Urinary bladder (tissue), 4 donors: ENCODE data around the gene PHC3. TPM values are rescaled to one million over a fixed set of nuclear protein-coding genes. Genes with fewer than 3 reads are reported as not detected.

Source experiments
- DNase-seq: peaks from one replicate; pipeline ENCODE4 v3.0.0-alpha.2; 2015; ENCODE audit errors: extremely low spot score
- H3K27ac ChIP-seq: one replicate; pipeline ENCODE4 v1.5.1; 2013; ENCODE audit warnings: low read depth, mild to moderate bottlenecking, moderate library complexity
- H3K36me3 ChIP-seq: one replicate; pipeline ENCODE4 v1.6.1; 2013; ENCODE audit warnings: mild to moderate bottlenecking, moderate library complexity; ENCODE audit not compliant: insufficient read depth
- H3K4me1 ChIP-seq: one replicate; pipeline ENCODE4 v1.6.1; 2013; ENCODE audit warnings: mild to moderate bottlenecking, moderate library complexity; ENCODE audit not compliant: insufficient read depth
- H3K4me3 ChIP-seq: one replicate; pipeline ENCODE4 v1.5.1; 2013; ENCODE audit warnings: low read depth, low read length
- WGBS: extraction: QIAGEN DNeasy Blood & Tissue Kit; methylation state at CpG from one replicate; pipeline ENCODE4 v1.1.7; 2013; 5-methylcytosine and 5-hydroxymethylcytosine counted together
- polyA plus RNA-seq: library from polyadenylated mRNA; stranded (reverse); fragments of 200-250 nt; gene quantifications from one replicate; pipeline ENCODE4 v1.2.3, GENCODE V29; 2013
- total RNA-seq: library from RNA; depleted of rRNA; stranded (reverse); fragments of >200 nt; gene quantifications from one replicate; pipeline ENCODE4 v1.2.3, GENCODE V29; 2014
- donor health status: healthy with polysubstance abuse.
- donor health status: healthy.

The PHC3 gene
- total and polyA plus RNA-seq, 2 donors: 13.7 to 98.6 TPM

DNA sequence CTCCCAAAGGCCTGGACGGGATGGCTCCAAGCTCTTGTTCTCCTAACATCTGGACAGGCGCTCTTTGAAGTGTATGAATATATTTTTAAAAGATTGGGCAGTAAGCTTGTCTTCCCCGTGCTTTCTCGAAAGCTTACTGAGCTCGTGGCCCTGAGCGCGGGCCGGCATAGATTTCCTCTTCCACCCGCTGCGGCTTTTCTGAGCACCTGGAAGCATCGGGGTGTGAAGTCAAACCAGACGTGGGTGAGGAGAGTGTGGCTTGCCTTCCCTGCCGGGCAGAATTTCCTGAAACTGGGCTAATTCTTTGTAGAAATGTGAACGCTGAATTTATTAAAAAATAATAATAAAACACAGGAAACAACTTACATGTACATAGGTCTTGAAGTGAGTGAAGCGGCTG, 117.8 kb downstream of the PHC3 start:
- DNase-seq: no peak
- no peak overlapping the region for H3K27ac ChIP-seq
- H3K4me1 ChIP-seq: no peaks in the 10 kb centered on the region

DNA sequence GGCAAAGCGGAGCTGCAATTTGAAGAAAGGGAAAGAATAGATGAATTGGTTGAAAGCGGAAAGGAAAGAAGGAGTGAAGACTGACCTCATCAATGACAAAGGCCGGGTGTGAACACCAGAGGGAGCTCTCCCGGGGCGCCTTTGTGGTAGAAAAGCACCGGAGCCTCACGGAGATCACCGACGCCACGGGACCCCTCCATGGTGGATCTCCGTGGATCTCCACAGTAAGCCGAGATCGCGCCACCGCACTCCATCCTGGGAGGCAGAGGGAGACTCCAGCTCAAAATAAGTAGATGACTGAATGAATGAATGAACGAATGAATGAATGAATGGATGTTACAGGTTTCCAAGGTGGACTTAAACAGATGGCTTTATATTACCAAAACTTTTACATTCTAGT, 118.8 kb downstream of the PHC3 start:
- Histone ChIP-seq H3K4me3 (no peak overlapping the region), H3K27ac (no peak overlapping the region), H3K4me1 (no peaks in the 10 kb centered on the region), H3K36me3 (no peaks in the 10 kb centered on the region)
- no peak for DNase-seq
- 96% methylated on average over 16 of the region's 16 CpGs for WGBS

More for the DNA sequence above, 117.8 kb downstream of the PHC3 start:
- Histone ChIP-seq H3K36me3 (no peaks in the 10 kb centered on the region), H3K4me3 (no peak overlapping the region)
- WGBS: 92% methylated on average over 15 of the region's 15 CpGs

DNA sequence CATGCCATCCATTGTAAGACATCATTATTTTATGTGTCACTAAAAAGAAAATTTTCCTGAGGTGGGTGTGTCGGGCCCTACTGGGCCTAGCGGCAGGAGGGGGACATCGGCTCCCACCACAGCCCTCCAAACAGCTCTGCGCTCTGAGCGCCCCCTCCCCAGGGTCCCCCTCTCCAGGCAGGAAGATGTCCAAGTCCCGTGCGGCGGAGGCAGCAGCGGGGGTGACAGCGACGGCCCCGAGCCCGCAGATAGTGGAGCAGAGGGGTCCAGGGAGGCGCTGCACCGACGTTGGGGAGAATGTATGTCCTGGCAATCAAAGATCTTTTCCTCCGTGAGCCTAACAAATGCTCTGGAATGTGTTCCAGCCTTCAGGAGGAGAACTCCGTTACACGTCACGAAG, 119.5 kb downstream of the PHC3 start:
- 93% methylated on average over 20 of the region's 20 CpGs for WGBS
- no peak for DNase-seq
- H3K27ac ChIP-seq: no peak overlapping the region
- H3K4me1 ChIP-seq: no peaks in the 10 kb centered on the region
- no peak overlapping the region for H3K4me3 ChIP-seq
- H3K36me3 ChIP-seq: no peaks in the 10 kb centered on the region

DNA sequence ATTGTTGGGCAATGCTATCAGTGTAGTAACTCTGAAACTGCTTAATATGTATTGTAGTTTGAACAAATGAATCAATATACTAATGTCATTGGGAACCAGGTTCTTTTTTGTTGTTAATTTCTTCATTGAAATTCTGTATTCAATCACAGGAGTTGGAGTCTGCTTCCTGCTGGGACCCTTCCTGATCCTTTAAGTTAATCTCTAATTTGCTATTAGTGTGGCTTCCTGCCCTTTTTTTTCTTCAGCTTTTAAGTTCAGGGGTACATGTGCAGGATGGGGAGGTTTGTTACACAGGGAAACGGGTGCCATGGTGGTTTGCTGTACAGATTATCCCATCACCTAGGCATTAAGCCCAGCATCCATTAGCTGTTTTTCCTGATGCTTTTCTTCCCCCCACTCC, 122.1 kb downstream of the PHC3 start:
- DNase-seq: no peak
- H3K4me3 ChIP-seq: no peak overlapping the region
- no peaks in the 10 kb centered on the region for H3K36me3 ChIP-seq
- WGBS: 64% methylated on average over 1 of the region's 1 CpG
- no peak overlapping the region for H3K27ac ChIP-seq
- H3K4me1 ChIP-seq: no peaks in the 10 kb centered on the region

DNA sequence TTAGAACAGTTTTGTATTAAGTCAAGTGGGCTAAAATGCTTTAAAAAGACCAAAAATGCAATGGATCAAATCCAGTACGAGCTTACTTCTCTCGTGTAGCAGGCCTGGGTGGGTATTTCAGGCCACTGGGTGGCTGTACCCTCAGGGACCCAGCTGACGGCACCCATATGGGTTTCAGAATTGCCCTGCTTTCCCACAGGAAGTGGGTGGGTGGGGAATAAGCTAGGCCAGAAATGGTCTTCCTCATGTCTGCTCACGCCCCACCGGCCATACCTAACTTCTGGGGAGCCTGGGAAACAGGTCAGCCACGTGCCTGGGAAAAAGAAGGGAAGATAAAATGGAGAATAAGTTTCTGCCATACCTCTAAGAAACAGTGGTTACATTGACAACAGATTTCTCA, 123.4 kb downstream of the PHC3 start:
- WGBS: 75% methylated on average over 6 of the region's 6 CpGs
- H3K27ac ChIP-seq: no peak overlapping the region
- H3K4me3 ChIP-seq: no peak overlapping the region
- no peaks in the 10 kb centered on the region for H3K36me3 ChIP-seq
- no peaks in the 10 kb centered on the region for H3K4me1 ChIP-seq
- DNase-seq: no peak

DNA sequence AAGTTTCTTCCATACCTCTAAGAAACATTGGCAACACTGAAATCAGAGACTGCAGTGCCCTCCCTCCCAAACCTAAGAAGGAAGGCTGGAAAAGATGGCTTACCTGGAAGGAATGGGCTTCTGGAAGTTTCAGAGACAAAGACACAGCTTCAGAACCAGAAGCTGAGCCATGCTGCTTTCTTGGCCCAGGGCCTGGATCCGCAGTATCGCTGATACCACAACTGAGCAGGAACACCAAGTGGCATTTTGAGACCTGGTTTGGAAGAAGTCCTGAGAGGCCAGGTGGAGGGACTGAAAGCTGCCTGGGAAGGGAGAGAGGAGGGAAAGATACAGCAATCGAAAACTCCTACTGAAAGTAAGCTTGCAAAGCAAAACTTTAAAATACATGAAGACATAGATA, 124.0 kb downstream of the PHC3 start:
- 75% methylated on average over 3 of the region's 3 CpGs for WGBS
- Histone ChIP-seq H3K4me3 (no peak overlapping the region), H3K4me1 (no peaks in the 10 kb centered on the region)

DNA sequence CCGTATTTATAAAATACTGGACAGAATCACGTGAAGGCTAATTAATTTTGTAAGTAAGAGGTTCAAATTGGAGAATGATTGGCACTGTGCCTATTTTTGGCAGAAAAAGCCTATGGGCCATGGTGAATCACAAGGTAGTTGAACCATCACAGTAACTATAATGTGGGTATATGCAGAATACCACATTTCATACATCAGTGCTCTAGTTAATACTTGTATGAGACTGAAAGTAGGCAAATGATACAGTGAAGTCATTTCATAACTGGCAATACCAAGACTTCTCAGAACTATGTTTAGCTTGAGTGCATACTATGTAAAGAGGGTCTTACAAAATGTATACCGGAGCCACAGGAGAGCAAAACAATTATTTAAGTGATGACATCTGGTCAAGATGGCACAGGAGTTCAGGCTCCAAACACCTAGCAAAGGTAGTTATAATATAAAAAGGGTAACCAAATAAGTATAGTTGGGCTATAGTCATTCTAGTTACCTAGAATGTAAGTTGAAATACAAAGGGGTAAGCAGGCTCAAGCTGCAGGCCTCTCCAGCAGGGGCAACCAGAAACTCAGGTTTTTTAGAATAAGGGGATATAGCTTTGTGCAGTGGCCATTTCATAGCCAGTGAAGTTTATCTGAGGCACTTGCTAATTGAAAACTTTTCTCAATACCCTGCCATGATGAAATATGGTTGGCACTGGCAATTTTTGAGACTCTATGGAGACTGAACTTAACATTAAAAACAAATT, 124.7 kb downstream of the PHC3 start:
- DNase-seq: no peak
- no peaks in the 10 kb centered on the region for H3K4me1 ChIP-seq
- H3K36me3 ChIP-seq: no peaks in the 10 kb centered on the region
- H3K27ac ChIP-seq: no peak overlapping the region
- H3K4me3 ChIP-seq: no peak overlapping the region
- 89% methylated on average over 3 of the region's 3 CpGs for WGBS

More for the DNA sequence above, 124.0 kb downstream of the PHC3 start:
- H3K36me3 ChIP-seq: no peaks in the 10 kb centered on the region
- no peak overlapping the region for H3K27ac ChIP-seq
- DNase-seq: no peak

DNA sequence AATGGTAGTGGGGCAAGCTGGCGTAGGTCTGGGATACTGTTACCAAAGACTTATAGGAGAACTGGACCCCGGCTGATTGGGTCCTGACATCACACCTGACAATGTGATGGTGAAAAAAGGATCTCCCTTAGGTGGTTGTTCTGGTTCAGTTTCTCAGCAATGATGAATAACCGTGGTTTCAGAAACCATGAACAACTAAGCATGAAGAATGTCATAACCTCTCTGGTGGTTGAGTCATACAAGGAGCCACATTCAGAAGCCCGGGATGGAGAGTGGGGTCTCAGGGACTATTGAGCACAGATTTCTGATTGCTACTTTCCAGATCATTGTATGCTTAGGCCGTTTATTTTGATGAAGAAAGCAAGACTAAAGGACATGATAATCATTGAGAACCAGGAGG, 126.3 kb downstream of the PHC3 start:
- no peaks in the 10 kb centered on the region for H3K36me3 ChIP-seq
- DNase-seq: no peak
- no peak overlapping the region for H3K27ac ChIP-seq
- WGBS: 87% methylated on average over 5 of the region's 5 CpGs
- H3K4me3 ChIP-seq: no peak overlapping the region
- H3K4me1 ChIP-seq: no peaks in the 10 kb centered on the region

DNA sequence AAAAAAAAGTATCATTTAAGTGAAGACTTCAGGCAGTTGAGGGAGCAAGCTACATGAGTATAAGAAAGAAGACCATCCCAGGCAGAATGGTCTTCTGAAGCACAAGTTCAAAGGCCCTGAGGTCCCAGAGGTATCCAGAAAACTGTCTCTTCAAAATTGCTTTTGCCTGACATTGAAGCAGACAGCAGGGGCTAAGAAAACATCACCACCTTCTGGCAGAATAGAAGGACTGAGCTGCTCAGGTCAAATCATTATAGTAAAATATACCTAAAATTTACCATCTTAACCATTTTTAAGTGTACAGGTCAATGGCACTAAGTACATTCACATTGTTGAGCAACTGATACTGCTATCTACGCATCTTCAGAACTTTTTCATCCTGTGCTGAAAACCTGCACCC, 127.3 kb downstream of the PHC3 start:
- no peaks in the 10 kb centered on the region for H3K4me1 ChIP-seq
- DNase-seq: no peak
- no peaks in the 10 kb centered on the region for H3K36me3 ChIP-seq
- no peak overlapping the region for H3K4me3 ChIP-seq
- WGBS: 99% methylated on average over 1 of the region's 1 CpG
- H3K27ac ChIP-seq: no peak overlapping the region

DNA sequence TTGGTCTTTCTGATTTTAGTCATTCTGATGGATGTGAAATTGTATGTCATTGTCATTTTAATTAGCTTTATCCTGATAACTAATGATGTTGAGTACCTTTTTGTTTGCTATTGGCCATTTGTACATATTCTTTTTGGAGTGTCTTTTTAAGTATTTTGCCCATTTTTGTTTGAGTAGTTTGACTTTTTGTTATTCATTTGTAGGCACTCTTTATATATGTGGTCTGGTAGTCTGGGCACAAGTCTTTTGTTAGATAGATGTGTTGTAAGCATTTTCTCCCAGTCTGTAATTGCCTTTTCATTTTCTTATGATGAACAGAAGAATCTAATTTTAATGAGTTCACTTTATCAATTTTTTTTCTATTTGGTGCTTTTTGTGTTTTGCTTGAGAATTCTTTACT, 129.1 kb downstream of the PHC3 start:
- no peaks in the 10 kb centered on the region for H3K36me3 ChIP-seq
- no peak overlapping the region for H3K4me3 ChIP-seq
- DNase-seq: no peak
- no peak overlapping the region for H3K27ac ChIP-seq
- no peaks in the 10 kb centered on the region for H3K4me1 ChIP-seq

DNA sequence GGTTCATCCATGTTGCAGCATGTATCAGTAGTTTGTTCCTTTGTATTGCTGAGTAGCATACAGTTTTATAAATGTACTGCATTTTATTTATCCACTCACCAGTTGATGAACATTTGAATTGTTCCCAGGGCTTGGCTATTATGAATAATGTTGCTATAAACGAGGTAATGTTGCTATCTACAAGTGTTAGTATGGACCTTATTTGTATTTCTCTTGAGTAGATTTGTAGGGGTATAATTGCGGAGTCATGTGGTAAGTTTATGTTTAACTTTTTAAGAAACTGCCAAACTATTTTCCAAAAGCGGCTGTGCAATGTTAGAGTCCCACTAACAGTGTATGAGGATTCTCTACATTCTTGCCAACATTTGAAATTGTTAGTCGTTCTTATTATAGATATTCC, 130.8 kb downstream of the PHC3 start:
- WGBS: 77% methylated on average over 4 of the region's 4 CpGs
- no peaks in the 10 kb centered on the region for H3K4me1 ChIP-seq
- no peak for DNase-seq

DNA sequence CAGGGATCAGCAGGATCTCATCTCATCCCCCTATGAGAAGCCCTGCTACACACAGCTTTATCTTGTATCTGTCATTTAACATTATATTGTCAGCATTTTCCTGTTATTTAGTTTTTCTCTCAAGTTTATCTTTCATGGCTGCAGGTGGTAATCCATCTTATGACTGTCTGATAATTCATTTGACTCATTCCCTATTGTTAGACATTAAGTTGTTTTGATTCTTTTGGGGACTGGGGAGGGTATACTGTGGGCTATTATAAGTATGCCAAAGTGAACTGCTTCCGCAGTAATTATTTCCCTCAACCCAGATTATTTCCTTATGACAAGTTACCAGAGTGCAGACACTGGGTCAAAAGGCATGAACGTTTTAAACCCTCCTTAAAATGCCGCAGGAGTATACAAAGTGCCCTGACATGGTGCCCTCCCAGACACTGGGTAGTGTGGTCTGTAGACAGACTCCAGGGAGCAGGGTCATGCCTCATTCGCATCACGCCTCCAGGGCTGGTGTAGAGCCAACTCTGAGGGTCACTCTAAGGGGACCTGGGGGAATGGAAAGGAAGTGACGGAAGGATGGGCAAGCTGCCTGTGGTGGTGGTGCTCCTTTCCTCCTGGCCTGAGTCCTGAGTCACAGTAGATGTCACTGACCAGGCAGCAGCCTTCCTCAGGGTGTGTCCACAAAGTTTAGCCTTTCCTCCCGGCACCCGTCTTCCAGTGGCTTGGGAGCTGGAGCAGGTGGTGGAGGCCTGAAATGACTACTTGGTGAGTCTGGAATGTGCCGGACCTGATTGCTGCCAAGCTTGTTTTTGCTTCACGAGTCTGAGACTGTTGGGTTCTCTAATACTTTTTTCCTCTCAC, 132.2 kb downstream of the PHC3 start:
- H3K27ac ChIP-seq: no peak overlapping the region
- no peak for DNase-seq
- H3K4me1 ChIP-seq: no peaks in the 10 kb centered on the region
- 61% methylated on average over 10 of the region's 10 CpGs for WGBS
- no peaks in the 10 kb centered on the region for H3K36me3 ChIP-seq
- H3K4me3 ChIP-seq: no peak overlapping the region

More for the DNA sequence above, 130.8 kb downstream of the PHC3 start:
- no peaks in the 10 kb centered on the region for H3K36me3 ChIP-seq
- no peak overlapping the region for H3K27ac ChIP-seq
- no peak overlapping the region for H3K4me3 ChIP-seq

DNA sequence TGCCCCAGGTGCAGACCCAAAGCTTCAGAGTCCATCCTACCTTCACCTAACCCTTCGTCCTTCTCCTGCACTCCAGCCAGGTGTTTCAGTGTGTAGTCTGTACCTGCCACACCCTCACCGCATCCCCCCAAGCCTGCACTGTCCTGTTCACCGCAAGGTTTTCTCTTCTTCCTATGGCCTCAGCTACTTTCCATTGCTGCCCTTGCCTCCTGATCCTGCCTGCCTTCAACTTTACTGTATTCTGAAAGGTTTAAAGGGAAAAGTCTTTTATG, 134.5 kb downstream of the PHC3 start:
- Histone ChIP-seq H3K4me1 (no peaks in the 10 kb centered on the region), H3K27ac (no peak overlapping the region), H3K36me3 (no peaks in the 10 kb centered on the region), H3K4me3 (no peak overlapping the region)
- WGBS: 86% methylated on average over 3 of the region's 3 CpGs
- DNase-seq: no peak
